KG1 (cell line): ENCODE results near the gene CPA3.

Experiments
- DNase-seq: peaks from one replicate; lab custom pipeline; 2025; lab: John Stamatoyannopoulos, UW

Gene CPA3, protein sequence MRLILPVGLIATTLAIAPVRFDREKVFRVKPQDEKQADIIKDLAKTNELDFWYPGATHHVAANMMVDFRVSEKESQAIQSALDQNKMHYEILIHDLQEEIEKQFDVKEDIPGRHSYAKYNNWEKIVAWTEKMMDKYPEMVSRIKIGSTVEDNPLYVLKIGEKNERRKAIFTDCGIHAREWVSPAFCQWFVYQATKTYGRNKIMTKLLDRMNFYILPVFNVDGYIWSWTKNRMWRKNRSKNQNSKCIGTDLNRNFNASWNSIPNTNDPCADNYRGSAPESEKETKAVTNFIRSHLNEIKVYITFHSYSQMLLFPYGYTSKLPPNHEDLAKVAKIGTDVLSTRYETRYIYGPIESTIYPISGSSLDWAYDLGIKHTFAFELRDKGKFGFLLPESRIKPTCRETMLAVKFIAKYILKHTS

DNA sequence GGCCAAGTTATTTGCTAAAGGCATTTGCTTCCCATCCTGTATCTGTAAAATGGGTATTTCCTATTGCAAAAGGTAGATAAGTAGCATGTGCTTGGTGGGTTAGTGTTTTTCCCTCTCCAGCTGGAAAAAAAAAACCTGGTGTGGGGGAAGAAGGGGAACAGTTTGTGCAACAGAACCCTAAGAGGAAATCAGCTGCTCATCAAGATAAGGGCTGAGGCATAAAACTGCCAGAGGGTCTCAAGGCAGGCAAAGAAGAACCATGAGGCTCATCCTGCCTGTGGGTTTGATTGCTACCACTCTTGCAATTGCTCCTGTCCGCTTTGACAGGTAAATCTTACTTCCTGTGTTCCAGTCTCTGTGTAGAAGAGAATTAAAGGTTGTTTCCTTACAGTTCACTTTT, at the start of gene CPA3:
Gene CPA3, plus strand, starts transcription at position 248 of the 400 bp plus-strand sequence. Its CDS starts 12 bp downstream, at position 260.
- DNase-seq: peak; percentile 56

DNA sequence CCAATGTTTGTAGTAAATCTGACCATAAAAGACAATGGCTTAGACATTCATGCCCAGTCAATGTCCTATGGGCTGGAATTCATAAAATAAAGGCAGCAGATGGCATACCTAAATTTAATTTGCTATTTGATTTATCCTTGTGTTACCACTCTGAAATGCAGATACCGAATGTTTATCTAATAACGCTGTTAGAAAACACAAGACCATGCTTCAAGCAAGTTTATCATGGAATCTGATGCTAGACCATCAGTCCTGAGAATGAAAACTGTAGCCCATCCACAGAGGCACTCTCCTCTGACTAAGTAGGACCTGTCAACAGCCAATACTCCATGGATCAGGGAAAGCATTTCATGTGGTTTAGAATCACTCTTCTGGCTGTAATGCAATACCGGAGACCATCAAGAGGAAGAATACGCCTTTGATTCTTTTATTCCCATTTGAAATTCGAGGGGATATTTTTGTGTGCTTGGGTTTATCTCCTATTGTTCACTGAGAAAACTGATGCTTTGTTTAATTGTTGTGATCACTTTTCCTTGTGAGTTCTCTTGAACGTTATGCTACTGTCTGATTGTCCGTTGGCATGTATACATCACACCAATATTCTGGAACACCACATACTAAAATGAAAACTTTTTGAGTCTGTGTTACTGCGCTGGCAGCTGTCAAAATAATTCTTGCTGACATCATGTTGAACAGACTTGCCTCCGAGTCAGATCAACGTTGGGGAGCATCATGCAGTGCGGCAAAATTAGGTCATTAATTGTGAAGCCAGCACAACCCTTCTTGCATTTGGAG, 49.6 kb upstream of the CPA3 start:
- DNase-seq: no peak

DNA sequence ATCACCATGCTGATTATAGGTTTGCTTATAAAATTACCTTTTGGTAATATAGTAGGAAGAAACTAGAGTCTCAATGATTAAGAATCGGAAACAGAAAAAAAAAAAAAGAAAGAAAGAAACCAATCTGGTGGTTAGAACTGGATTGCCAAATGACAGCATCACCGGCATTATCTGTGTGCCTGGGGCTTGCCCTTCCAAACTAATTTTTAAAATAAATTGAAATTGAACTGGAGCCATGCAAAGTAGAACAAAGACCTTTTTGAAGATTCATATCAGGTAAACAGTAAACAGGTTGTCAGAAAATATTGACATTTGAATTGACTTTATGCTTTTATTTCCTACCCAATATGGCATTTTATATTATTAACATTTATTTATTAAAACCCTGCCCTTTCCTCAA, 48.7 kb upstream of the CPA3 start:
- DNase-seq: no peak

DNA sequence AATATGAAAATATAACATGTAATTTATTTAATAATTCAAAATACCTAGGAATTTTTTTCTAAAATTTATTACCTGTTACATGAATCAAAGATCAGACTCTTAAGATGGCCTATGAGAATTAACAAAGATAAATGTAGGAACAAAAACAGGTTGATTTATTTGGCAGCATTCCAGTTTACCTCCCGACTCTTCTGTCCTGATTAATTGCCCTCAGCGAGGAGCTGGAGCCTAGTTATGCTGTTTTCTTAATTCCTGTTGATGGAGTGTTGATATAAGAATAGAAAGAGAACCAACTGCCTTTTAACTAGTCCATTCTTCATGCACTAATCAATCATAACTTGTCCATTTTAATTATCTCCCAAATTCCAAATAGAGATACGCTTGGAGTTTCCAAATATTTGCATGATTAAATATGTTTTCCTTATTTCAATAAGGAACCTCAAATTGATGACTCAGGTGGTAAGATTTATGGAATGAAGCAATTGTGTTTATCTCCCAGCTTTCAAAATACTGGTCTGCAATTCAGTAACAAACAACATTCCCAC, 48.0 kb upstream of the CPA3 start:
- DNase-seq: no peak

DNA sequence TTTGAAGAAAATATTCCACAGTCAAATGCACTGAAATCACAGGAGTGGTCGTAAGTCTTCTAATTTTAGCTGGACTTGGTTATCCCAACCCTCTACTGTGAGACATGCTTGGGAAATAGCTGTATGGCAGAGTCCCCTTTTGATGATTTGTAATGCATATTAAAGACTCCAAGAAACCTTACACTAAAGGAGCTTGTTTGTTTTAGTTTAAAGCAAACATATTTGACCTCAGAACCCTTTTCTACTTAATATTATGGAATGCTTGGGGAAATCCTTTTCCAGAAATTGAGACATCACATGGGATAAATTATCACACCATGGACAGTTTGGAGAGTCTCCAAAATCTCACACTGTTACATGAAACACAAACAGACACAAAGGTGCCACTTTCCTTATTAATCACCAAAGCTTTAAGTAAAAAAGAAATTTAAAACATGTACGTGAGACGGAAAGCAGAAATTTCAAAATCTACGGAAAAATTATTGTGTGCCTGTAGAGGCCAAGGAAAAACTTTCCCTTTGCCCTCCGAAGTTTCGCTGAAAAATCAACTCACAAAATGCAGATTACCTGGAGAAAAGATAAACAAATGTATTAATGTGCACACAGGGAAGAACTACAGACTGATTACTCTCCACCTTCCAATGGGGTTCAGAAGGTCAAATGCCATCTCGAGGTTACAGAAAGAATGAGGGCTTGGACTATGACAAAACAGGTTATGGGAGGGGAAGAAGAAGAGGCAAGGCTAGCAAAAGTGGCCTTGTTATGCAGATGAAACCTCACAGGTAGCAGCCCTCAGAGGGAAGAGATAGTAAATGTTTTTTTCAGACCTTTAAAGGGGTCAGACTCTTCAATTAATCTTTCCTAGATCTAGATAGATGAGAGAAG, 44.5 kb upstream of the CPA3 start:
- DNase-seq: no peak

DNA sequence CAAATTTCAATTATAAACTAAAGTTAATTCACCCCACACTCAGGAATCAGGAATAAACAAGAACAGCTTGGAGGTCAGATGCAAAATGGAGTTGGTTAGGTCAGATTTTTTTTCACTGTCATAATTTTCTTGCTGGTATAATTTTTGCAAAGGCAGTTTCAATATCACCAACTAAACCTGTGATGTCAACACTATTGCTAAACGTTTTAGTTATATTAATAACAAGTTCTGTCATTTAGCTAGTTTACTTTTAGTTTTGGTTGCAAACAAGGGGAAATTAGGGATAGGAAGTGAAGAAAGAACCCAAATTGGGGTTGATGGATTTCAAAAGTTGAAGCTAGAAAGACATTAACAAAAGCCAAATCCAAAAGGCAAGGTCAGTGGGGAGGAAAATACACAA, 42.1 kb upstream of the CPA3 start:
- DNase-seq: no peak

DNA sequence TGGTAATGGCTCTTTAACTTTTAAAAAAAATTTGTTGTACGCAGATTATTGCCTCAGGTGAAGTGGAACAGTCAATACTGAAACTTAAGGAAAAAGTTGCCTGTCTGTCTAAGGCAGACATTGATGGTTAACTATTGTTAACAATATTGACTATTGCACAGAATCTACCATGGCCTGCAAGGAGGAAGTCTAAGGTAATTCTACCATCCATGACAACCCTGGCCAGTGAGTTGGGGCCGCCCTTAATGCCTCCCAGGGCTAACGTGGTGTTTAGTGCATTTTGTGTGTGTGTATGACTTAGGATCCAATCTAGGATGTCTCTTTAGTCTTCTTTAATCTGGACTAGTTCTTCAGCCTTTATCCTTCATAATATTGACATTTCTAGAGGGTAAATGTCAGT, 39.6 kb upstream of the CPA3 start:
- no peak for DNase-seq

DNA sequence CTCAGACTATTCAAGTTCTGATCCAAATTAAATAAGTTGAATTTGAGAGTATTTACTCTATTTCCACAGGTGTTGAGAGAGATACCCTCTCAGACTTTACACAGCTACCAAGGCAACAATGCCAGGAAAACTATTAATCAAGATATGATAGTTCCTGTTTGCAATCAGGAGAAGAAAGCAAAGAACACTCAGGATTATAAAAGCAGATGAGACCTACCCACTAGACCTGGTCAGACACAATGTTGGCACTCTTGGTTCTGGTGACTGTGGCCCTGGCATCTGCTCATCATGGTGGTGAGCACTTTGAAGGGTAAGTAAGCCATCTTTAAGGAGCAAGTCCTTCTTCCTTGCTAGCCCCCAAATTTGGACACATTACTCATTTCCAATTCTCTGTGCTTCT, 37.5 kb upstream of the CPA3 start, which contains the start of gene CPB1:
Gene CPB1, plus strand, starts transcription at position 227 of the 400 bp plus-strand sequence. Its CDS starts 13 bp downstream, at position 240.
- DNase-seq: no peak

DNA sequence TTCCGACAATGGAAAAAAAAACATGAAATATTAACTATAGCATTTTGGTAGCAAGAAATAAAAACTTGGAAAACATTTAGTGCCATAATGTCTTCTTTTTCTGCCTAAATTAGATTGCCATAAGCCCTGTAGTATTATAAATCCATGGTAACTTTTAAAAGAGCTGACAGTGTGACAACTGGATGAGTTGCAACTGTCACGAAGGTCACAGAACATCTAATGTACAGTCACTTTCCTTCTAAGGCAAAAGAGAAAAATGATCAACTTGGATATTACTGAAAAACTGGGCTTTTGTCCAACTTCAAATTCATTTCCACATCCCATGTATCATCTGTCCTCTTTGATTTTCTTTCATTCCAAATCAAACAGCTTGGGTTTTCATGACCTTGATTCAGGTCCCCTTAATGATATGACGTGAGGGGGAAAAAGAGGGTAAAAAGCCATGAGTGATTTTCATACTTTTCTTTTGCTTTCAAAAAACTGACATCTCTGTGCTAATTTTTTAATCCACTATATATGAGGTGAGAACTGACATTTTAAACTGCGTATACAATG, 36.9 kb upstream of the CPA3 start:
- DNase-seq: no peak

DNA sequence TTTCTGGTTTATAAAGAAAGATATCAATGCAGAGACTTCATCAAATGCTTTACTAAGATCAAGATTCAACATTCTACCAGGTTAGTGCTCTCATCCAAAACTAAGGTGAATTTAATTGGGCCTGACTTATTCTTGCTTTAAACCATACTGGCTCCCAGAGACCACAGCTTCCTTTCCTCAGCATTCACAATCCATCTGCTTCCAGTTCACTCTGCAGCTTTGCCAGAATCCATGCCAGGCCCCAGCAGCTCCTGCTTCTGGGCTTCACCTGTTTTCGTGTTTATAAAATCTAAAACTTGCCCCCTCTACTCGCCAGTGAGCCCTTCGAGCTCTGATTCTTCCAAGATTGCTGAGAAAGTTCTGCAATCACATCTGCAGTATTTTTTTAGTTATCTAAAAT, 35.2 kb upstream of the CPA3 start:
- DNase-seq: no peak

DNA sequence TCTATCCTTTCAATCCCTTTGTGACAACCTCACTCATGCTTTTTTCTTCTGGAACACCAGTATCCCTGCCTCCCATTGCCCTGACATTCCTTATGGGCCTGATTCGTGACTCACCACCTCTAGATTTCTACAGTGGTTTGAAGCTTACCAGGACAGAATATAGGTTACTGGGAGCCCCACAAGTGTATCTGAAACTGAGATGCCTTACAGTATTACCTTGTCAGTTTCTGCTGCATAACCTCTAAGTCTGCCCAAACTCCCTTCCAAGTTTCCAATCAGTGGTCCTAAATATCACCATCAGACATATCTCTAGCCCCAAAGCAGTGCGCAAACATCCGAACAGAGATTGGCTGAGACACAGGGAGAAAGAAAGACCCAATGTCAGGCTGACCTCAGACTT, 31.9 kb upstream of the CPA3 start:
- no peak for DNase-seq

DNA sequence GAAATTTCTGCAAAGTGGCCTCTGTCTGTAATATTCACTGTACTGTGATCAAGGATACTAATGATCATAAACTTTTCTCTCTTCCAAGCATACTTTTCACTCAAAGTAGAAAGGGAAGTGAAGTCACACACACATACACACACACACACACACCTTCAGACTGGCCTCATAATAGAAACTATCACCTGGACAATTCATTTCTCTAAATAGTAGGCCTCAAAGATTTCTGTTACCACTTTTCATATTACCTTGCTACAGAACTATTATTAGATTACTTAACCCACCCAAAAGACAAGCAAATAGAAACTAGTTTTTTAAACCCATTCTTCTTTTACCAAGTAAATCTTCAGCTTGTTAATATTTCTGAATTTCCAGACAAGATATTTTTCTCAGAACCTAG, 25.3 kb upstream of the CPA3 start:
- no peak for DNase-seq

DNA sequence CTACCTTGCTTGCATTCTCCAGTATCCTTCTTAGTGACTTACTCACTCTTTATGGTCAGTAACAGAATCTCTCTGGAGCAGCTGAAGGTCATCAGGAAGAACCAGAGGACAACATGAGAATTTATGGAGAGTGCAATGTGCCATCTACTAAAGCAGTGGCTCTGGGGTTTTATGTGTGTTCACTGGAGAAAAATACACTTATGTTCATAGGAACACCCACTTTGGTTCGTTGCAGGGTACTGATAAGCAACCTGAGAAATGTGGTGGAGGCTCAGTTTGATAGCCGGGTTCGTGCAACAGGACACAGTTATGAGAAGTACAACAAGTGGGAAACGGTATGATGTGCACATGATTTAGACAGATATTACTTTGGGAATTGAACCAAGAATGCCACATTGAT, 24.6 kb upstream of the CPA3 start:
- no peak for DNase-seq

DNA sequence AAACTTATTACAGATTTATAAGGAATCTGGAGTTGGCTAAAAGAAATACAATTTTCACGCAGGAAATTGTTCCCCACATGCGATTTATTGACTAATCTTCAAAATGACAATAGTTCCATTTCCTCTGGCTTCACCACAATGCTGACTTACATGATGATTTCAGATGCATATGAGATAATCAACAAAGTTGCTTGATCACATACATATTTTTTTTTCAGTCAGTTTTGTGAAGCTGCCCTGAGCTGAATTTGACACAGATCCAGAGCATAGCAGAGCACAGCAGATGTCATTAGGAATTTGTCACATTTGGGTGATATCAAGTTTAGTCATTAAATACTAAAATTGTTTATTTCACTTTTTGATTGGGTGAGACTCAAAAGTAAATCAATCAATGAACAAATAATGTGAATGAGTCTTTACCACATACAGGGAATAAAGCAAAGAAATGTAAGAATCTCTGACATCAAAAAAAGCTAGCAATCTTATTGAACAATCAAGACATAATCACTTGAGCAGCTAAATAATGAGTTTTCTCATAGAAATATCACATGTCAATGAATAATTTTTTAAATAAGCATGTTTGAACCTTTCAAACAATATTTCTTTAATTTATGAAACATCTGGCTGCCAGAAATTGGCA, 19.2 kb upstream of the CPA3 start:
- no peak for DNase-seq

DNA sequence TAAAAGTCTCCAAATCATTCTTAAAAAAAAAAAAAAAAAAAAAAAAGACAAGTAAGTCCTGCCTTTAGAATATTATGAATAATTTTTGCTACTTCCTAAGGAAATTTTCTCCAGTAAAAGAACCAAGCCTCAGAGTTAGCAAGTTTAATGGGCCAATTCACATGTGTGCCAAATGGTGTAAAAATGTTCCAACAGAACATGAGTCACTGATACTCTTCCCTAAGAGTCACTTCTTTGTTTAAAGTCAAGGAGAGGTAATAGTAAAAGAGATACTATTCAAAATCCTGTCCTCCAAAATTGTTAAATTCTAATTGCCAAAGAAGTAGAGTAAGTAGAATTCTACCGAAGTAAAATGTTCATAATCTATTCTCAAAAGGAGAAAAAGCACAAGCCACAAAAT, 17.7 kb upstream of the CPA3 start:
- DNase-seq: no peak

DNA sequence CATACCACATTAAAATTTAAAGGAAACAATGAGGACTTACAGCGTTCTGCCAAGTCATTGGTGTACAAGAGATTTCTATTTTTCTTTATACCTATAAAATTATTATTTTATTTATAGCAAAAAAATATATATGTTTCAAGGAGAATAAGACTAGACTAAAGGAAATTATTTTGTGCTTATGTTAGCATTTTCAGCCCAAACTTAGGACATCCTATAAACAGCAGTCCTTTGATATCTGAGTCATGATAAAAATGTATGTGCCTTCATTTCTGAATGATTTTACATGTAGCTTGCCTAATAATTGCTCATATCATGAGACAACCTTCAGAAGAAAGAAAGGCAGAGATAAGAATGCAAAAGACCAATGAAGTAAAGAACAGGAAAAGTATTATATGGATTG, 16.7 kb upstream of the CPA3 start:
- no peak for DNase-seq

DNA sequence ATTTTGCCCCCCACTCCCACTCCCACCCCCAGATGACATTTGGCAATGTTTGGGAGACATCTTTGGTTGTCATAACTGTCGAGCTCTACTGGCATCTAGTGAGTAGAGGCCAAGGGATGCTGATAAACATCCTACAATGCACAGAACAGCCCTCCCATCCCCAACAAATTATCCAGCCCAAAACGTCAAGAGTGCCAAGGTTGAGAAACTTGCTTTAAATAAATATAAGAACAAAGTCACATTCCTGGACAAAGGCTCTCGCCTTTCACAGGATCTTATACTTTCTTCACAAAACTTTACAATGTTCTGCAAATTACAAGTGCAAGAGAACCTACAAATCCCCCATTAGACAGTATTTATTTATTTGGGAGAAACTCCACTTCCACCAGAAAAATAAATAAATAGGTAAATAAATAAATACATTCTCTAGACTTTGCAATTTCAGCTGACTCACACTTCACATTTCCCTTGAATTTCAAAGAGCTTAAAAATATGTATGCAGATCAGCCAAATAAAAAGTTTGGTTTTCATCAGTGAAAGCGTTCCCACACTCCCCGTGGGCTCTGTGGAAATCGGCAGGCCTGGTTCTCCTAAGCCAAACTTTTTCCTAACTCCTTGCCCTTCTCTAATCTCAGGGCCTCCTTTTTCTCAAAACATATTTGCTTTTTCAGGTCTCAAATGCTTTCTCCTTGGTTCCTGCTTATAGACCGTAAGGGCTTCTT, 12.7 kb upstream of the CPA3 start:
- no peak for DNase-seq

DNA sequence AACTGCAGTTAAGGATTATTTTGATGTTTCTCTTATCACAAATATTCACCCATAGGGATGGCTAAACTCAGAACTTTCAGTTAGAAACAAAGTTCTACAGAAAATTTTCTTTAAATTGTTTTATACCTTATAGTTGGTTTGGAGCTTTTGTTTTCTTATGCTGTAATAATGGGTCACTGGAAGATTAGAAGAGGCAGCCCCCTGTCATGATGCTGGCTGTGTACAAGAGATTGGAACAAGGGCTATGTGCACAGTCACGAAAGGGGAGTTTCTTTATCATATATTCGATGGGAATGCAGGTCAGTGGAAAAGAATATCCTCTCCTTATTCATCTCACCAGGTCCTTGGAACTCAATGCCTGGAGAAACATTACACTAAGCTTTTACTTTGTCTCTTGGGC, 12.0 kb upstream of the CPA3 start:
- DNase-seq: no peak

DNA sequence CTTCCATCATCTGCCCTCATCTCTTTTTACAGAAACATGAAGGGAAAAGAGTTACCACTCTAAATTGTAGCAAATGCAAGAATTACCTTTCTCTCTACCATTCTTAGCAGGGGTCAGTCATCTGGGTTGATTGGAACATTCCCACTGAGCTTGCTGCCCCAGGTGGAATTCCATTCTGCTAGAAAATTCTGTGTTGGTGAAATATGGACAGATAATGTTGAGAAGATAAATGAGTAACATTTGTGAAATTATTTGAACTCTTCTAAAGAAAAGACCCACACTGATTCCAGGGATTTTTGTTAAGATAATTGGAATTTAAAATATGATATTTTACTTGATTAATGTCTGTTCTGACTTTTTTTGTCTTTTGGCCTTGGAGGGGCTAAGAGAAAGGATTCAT, 11.0 kb upstream of the CPA3 start:
- DNase-seq: no peak

DNA sequence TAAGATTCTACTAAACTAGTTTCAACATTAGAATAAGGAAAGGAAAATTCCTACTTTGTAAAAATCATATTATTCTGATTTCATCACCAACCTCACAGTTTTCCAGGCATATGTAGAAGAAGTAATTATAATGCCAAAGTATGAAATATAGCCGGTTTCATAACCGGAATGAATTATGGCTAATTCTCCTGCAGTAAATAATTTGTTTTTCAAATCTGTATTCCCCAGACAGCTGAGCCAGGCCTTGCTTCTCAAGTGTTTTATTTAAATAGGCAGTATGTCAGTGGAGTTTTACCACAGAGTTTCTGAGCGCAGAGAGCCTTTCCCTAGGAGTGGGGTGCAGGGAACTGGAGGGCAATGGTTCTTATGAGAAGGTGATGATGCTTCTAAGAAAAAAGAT, 8.7 kb upstream of the CPA3 start:
- DNase-seq: no peak

DNA sequence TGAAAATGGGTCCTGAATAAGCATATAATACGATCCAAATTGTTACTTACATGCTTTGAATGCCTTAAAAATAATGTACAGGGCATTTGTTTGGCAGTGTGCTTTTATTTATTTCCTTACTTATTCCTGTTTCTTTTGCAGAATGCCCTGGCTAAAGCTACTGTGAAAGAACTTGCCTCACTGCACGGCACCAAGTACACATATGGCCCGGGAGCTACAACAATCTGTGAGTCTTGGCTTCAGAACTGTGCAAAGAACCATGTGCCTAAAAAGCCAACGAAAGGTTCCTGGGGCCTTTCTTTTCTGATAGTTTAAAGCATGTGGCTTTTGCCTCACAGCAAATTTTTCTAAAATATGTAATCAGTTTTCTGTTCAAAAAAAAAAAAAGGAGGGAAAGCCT, 7.8 kb upstream of the CPA3 start:
- no peak for DNase-seq
